K562 (cell line): Measurements from ENCODE around the gene ITSN1. TPM values are rescaled to one million over a fixed set of nuclear protein-coding genes. Genes with fewer than 3 reads are reported as not detected.

Experiments
- ARID1B ChIP-seq: fragments of 450-650 bp; IDR thresholded peaks from 2 replicates; pipeline ENCODE4 v1.6.1; 2016; ENCODE audit warnings: antibody characterized with exemption, mild to moderate bottlenecking, inconsistent platforms
- ATF3 ChIP-seq, 2 experiments: fragments of 450-650 bp in 1 of 2; sonication (generic) in 1 of 2; formaldehyde crosslinking in 1 of 2; IDR thresholded peaks in 1 of 2; conservative IDR thresholded peaks in 1 of 2; 2 replicates each; pipeline versions ENCODE4 v1.6.1 to v1.8.1; 2016 to 2023; ENCODE audit warnings: mild to moderate bottlenecking in 2 of 2, moderate library complexity in 2 of 2, inconsistent platforms in 1 of 2, missing genetic modification reagents in 1 of 2
- ATF4 ChIP-seq: fragments of 450-650 bp; formaldehyde crosslinking; IDR thresholded peaks from 2 replicates; pipeline ENCODE4 v1.4.0; 2022; ENCODE audit warnings: mild to moderate bottlenecking, moderate library complexity
- DACH1 ChIP-seq: fragments of 450-650 bp; IDR thresholded peaks from 2 replicates; pipeline ENCODE4 v1.6.1; 2018; ENCODE audit not compliant: partially characterized antibody
- DLX4 ChIP-seq: fragments of 250-450 bp; sonication (Bioruptor Pico); IDR thresholded peaks from 2 replicates; pipeline ENCODE4 v1.6.1; 2021; ENCODE audit warnings: mild to moderate bottlenecking
- E4F1 ChIP-seq: fragments of 250-450 bp; sonication (Bioruptor Pico); IDR thresholded peaks from 2 replicates; pipeline ENCODE4 v1.5.0; 2021; ENCODE audit warnings: mild to moderate bottlenecking, borderline replicate concordance
- HNRNPK ChIP-seq: fragments of 200-400 bp; formaldehyde crosslinking; IDR thresholded peaks from one replicate; pipeline ENCODE4 v1.6.1; 2018; ENCODE audit warnings: mild to moderate bottlenecking, low read depth, low read length; ENCODE audit not compliant: poor library complexity, severe bottlenecking
- NR2C1 ChIP-seq, 2 experiments: fragments of 450-650 bp; IDR thresholded peaks; 2 replicates each; pipeline ENCODE4 v1.6.1; 2017; ENCODE audit warnings: mild to moderate bottlenecking in 2 of 2, antibody characterized with exemption in 1 of 2, inconsistent platforms in 1 of 2, missing compliant biosample characterization in 1 of 2, missing genetic modification characterization in 1 of 2
- PHF21A ChIP-seq: fragments of 450-650 bp; IDR thresholded peaks from 2 replicates; pipeline ENCODE4 v1.6.1; 2017; ENCODE audit warnings: low read depth, borderline replicate concordance
- SMARCA4 ChIP-seq: fragments of 450-650 bp; IDR thresholded peaks from 2 replicates; pipeline ENCODE4 v1.6.1; 2016
- ZBTB40 ChIP-seq, 2 experiments: fragments of 450-650 bp in 1 of 2; sonication (generic) in 1 of 2; formaldehyde crosslinking in 1 of 2; IDR thresholded peaks; 2 replicates each; pipeline versions ENCODE4 v1.7.1 to v1.9.0; 2016 to 2022; ENCODE audit warnings: inconsistent platforms in 1 of 2, mild to moderate bottlenecking in 1 of 2, missing genetic modification reagents in 1 of 2
- ZC3H4 ChIP-seq: sonication (generic); formaldehyde crosslinking; IDR thresholded peaks from 2 replicates; pipeline ENCODE4 v1.9.0; 2021; ENCODE audit warnings: missing genetic modification reagents, borderline replicate concordance
- ZSCAN29 ChIP-seq: fragments of 450-650 bp; IDR thresholded peaks from 2 replicates; pipeline ENCODE4 v1.6.1; 2017
- polyA plus RNA-seq, 8 experiments: library from polyadenylated mRNA; depleted of rRNA in 4 of 8; stranded (reverse) in 5 of 8; unstranded in 3 of 8; fragments of >200 nt; fragmentation: Nextera tagmentation in 2 of 8; fragmentation: Illumina TruSeq in 1 of 8; extraction: Ambion mirVana in 2 of 8; extraction: Trizol in 1 of 8; gene quantifications; 2 replicates each; pipeline versions ENCODE4 v1.2.1 to v1.2.3, GENCODE V29; 2011 to 2014; ENCODE audit warnings: inconsistent platforms in 1 of 8, missing spikeins in 1 of 8
- total RNA-seq, 7 experiments: library from RNA; depleted of rRNA in 6 of 7; stranded (reverse); fragments of >200 nt in 6 of 7; fragmentation: Illumina TruSeq in 2 of 7; extraction: Trizol in 2 of 7; gene quantifications; 2 replicates each; pipeline versions ENCODE4 v1.2.1 to v1.2.3, GENCODE V29; 2011 to 2021; ENCODE audit warnings: low replicate concordance in 1 of 7

The ITSN1 gene
- total and polyA plus RNA-seq, 9 of the 15 experiments (the other 6 are each of a cell fraction or from before 2014, with no cell fraction given): 1.1 to 12.6 (median 4.8) TPM

GRCh38 chr21:33751120-33751519 lies 108.8 kb downstream of the ITSN1 start (continued):
- no peak for TF ChIP-seq ZBTB40 (IDR thresholded peaks at IDR 0.05)
- TF ChIP-seq ZBTB40 (CRISPR knock-in tag; IDR thresholded peaks at IDR 0.05): no peak
- no peak for TF ChIP-seq E4F1 (CRISPR knock-in tag)
- no peak; the same call in 1 of the 2 replicates for TF ChIP-seq NR2C1 (IDR thresholded peaks at IDR 0.05)
- TF ChIP-seq NR2C1 (tag; IDR thresholded peaks at IDR 0.05): no peak
- TF ChIP-seq PHF21A: no peak
- TF ChIP-seq SMARCA4: peak; percentile 27; the same call in 1 of the 2 replicates
- TF ChIP-seq DLX4 (CRISPR knock-in tag): no peak
- no peak for TF ChIP-seq DACH1
- no peak for TF ChIP-seq ZSCAN29
- TF ChIP-seq HNRNPK: no peak
- TF ChIP-seq ATF3 (IDR thresholded peaks at IDR 0.05): peak; percentile 16; the same call in 1 of the 2 replicates
- TF ChIP-seq ATF3 (CRISPR knock-in tag; conservative IDR thresholded peaks at IDR 0.05): no peak
- TF ChIP-seq ZC3H4 (CRISPR knock-in tag): no peak
- TF ChIP-seq ATF4: peak; percentile 73
- peak; percentile 60 for TF ChIP-seq ARID1B
